ENCODE measurements around the gene ZNF860. TPM values are rescaled to one million over a fixed set of nuclear protein-coding genes. Genes with fewer than 3 reads are reported as not detected.
"Not testable (repeated sequence)": the region's sequence is repeated elsewhere in the genome, so short reads cannot be mapped to it uniquely, and the experiment has no call there.

The ZNF860 gene
- total RNA-seq, 2 experiments from 2014 or later = 0.13 TPM

DNA sequence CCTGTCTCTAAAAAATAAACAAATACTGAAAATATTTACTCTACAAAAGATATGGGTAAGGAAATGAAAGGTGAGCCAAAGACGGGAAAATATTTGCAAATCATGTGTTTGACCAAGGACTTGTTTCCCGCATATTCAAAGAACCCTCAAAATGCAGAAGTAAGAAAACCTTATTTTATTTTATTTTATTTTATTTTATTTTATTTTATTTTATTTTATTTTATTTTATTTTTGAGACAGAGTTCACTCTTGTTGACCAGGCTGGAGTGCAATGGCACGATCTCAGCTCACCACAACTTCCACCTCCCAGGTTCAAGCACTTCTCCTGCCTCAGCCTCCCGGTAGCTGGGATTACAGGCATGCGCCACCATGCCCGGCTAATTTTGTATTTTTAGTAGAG lies 11.4 kb downstream of the ZNF860 start:
- POLR2A ChIA-PET = not testable (repeated sequence)

DNA sequence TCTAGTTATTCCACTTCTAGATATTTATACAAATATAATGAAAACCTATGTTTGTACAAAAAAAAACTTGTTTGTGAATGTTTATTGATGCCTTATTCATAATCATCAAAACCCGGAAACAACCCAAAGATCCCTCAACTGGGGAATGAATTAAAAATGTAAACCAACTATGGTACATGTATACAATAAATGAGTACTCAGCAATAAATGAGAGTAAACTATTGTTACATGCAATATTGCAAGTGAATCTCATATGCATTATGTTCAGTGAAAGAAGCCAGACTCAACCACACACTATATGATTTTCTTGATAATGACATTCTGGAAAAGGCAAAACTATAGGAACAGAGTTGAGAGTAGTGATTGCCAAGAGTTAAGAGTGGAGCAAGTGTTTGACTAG lies 12.3 kb downstream of the ZNF860 start:
- CTCF ChIA-PET = no interaction called here
- POLR2A ChIA-PET = no interaction called here

More for the DNA sequence above, 11.4 kb downstream of the ZNF860 start:
- CTCF ChIA-PET = not testable (repeated sequence)

DNA sequence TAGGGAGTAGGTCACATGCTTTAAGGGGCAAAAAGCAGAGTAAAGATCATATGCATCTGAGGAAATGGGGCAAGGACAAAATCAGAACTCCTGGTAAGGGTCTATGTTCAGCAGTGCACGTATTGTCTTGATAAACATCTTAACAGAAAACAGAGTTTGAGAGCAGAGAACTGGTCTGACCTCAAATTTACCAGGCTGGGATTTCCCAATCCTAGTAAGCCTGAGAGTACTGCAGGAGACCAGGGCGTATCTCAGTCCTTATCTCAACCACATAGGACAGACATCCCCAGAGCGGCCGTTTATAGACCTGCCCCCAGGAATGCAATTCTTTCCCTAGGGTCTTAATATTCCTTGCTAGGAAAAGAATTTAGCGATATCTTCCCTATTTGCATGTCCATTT lies 13.5 kb downstream of the ZNF860 start:
- POLR2A ChIA-PET, CTCF ChIA-PET: not testable (repeated sequence)

DNA sequence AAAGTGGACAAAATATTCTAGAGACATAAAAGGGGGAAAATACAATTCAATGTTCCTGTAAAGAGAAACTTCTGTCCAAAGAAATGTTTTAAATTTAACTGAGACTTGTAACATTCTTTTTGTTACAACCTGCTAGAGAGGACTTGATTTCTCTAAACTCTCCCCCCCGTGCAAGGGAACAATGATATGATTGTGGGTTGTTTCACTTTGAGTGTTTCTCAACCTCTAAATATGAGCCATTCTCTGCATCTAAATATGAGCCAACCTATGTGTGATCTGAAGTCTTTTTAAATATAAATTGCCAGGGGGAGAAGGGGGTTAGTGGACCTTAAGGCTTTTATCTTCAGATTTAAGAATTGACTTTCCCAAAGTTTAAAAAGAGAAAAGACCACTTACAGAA lies 14.6 kb downstream of the ZNF860 start:
- POLR2A ChIA-PET = no interaction called here
- CTCF ChIA-PET = no interaction called here

DNA sequence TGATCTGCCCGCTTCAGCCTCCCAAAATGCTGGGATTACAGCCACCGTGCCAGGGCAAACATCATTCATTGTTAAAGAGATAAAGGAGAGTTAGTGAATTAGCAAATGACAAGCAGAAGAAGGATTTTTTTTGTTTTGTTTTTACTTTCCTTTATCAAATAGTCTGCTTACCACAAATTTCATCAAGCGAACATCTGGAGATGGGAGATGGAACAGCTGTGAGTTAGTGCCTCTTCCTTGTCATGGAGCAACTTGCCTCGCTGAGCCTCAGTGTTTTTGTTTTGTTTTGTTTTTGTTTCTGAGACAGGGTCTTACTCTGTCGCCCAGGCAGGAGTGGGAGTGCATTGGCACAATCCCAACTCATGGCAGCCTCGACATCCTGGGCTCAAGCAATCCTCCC lies 15.9 kb downstream of the ZNF860 start:
- CTCF ChIA-PET = interaction anchor here (1.0 kb wide), 1 partner anchor 267 kb away, joined by 3 read pairs; no protein-coding TSS in a partner anchor

DNA sequence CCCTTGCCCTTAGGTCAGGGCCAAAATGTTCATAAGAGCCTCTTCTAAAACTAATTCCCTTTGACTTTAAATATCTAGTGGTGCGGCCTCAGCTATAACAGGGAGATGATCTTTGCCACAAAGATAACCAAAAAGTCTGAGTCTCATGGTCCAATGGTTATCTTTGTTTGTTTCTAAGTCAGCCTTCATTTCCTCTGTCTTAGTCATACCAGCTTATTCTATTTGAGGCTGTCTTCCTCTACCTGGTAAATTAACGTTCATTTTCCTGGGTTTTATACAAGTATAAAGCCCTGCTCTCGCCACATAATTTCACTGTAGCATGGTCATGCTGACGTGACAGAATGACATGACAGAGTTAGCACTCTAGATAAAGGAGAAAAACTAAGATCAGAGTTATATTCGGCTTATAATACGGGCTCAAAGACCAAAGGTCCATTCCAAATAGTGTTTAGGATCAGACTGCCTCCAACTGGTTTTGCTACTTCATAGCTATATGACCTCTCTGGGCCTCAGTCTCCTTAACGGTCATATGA lies 18.4 kb downstream of the ZNF860 start:
- ChIA-PET CTCF (no interaction called here), POLR2A (no interaction called here)

More for the DNA sequence above, 15.9 kb downstream of the ZNF860 start:
- POLR2A ChIA-PET = no interaction called here

DNA sequence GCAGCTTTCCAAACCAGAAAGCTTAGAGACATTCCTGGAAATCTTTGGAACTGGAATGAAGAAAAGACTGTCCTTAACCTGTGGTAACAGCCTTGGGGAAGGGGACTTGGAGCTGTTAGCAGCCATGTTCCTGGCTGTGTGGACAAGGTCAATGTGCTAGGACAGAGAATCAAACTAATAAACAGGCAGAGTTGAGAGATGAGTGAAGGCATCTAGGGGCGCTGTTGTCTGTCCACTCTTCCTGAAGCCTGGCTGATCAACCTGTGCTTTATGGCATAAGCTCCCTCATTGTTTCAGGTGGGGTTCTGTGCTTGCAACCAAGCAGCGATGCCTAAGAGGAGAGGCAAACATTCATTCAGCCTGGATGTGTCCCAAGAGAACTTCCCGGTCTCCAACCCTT lies 19.3 kb downstream of the ZNF860 start:
- CTCF ChIA-PET = no interaction called here
- POLR2A ChIA-PET = no interaction called here

DNA sequence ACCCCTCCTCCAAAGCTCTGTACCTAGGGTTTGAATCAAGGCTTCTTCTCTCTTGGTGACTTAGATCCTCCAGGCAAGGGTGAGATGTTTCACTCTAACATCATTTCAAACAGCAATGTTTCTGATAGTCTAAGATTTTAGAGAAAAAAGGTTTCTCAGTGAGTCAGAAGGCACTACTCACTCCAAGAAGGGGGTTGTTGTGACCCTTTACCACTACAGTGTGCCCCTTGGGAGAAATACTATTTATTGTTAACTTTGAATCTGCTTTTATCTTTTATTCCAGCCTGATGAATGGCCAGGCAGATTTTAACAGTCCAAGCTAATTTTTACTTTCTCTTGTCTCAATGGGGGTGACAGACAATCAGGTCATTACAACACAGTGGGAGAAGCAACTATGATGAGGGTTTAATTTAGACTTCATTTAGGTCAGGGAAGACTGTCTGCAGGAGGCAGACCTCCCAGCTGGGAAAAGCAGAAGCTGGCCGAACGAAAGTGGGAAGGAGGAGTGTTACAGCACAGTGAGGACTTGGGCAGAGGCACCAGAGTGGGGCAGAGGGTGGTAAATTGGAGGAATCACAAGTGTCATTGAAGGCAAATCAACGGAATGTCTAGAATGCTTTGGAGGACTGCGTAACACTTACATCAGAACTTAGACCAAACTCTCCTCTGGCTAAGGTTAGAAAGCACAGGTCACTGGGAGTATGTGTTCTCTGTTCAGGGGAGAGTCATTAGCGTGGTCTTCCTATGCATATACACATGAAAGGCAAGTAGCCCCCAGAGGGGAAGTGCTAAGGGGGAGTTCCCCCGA lies 21.2 kb downstream of the ZNF860 start:
- POLR2A ChIA-PET = no interaction called here
- CTCF ChIA-PET = no interaction called here

DNA sequence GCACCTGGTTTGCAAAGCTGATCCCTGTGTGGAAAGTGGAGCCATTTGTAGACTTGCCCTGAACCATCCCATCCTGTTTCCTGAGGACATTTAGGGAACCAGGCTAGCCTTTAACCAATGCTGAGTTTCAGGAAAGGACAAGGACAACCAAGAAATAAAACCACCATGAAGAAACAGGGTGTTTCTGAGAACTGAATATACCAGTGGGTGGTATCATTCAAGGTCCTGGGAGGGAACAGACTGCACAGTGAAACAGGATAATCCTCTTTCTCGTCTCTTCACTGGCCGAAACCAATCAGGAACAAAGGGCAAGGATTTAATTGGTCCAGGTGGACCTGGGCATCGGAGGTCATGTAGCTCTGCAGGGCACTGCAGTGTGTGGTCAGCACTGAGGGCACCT lies 21.8 kb downstream of the ZNF860 start:
- ChIA-PET POLR2A (no interaction called here), CTCF (no interaction called here)

DNA sequence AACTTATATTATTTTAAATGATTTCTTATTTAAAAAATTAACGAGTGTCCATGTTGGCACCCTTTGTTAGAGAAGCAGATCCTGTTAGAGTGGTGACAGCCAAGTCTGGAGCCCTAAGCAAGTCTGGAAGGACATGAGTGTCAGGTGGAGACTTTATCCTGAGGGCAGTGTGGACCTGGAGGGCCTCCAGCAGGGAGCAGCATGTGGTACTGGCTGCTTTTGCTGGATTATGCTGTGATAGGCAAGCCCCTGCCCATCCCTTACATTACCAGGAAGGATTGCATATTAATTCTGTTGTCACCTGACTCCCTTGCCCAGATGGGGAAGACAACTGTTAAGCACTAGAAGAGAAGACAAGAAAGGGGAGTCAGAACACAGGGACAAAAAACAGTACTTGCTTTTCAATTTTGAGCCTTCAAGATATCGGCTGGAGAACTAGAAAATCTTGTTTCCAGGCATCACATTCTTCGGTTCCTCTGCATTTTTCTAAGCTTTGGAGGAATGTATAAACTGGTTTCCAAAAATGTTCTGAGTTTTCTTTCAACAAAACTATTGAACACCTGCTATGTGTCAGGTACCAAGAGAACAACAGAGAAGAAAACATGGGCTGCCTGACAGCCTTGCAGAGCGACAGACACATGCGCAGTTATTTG lies 22.7 kb downstream of the ZNF860 start:
- CTCF ChIA-PET = no interaction called here

DNA sequence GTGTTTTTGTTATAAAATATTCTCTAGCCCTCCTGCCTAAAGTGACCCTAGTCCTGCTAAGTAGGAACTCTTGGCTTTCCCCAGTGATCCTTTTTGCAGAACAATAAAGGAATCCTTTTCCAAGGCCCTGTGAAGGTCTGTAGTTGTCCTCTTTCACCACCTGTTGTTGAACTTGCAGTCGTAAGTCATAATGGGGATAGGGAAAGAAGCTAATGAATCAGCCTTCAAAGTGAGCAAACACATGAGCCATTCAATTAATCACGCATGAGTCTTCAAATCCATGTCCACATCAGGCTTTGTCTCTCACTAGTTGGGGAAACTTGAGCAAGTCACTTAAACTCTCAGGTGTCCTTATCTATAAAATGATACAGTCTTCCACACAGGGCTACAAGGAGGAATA lies 27.6 kb downstream of the ZNF860 start:
- ChIA-PET CTCF (no interaction called here), POLR2A (no interaction called here)

More for the DNA sequence above, 22.7 kb downstream of the ZNF860 start:
- POLR2A ChIA-PET = no interaction called here

DNA sequence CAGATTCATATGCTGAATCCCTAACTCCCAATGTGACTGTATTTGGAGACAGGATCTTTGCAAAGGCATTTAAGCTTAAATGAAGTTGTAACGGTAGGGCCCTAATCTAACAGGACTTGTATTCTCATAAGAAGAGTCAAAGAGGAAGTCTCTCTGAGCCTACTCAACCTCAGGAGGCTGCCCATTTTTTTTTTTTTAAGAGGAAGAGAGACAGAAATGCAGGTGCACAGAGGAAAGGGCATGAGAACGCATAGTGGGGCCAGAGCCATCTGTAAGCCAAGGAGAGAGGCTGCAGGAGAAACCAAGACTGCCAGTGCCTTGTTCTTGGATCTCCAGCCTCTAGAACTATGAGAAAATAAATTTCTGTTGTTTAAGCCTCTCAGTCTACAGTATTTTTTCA lies 28.4 kb downstream of the ZNF860 start:
- CTCF ChIA-PET = no interaction called here
- POLR2A ChIA-PET = interaction anchor here (0.6 kb wide), 1 partner anchor 74 kb away, joined by 5 read pairs; no protein-coding TSS in a partner anchor

DNA sequence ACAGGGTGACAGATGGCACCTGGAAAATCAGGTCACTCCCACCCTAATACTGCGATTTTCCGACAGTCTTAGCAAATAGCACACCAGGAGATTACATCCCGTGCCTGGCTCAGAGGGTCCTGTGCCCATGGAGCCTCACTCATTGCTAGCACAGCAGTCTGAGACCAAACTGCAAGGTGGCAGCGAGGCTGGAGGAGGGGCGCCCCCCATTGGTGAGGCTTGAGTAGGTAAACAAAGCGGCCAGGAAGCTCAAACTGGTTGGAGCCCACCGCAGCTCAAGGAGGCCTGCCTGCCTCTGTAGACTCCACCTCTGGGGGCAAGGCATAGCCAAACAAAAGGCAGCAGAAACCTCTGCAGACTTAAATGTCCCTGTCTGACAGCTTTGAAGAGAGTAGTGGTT lies 29.1 kb downstream of the ZNF860 start:
- CTCF ChIA-PET, POLR2A ChIA-PET: not testable (repeated sequence)

DNA sequence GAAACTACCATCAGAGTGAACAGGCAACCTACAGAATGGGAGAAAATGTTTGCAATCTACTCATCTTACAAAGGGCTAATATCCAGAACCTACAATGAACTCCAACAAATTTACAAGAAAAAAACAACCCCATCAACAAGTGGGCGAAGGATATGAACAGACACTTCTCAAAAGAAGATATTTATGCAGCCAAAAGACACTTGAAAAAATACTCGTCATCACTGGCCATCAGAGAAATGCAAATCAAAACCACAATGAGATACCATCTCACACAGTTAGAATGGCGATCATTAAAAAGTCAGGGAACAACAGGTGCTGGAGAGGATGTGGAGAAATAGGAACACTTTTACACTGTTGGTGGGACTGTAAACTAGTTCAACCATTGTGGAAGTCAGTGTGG lies 34.1 kb downstream of the ZNF860 start:
- CTCF ChIA-PET = not testable (repeated sequence)

DNA sequence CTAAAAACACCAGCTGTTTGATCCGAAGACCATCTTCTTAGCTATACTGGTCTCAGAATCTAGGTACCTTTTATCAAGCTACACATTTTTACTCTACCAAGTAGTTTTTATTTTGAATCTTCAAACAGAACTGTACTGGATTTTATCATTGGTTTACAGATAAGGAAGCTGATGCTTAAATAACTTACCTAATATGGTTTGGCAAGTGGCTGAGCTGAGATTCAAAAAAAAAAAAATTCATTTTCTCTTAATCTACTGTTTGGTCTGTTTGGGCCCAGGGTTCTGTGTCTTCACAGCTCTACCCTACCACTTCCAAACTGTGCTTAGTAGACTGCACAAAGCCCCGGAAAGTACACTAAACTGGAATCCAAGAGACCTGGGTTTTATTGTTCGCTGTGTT lies 35.7 kb downstream of the ZNF860 start:
- POLR2A ChIA-PET = no interaction called here
- CTCF ChIA-PET = interaction anchor here (1.5 kb wide), 1 partner anchor 127 kb away, joined by 7 read pairs; no protein-coding TSS in a partner anchor

More for the DNA sequence above, 34.1 kb downstream of the ZNF860 start:
- POLR2A ChIA-PET = not testable (repeated sequence)

DNA sequence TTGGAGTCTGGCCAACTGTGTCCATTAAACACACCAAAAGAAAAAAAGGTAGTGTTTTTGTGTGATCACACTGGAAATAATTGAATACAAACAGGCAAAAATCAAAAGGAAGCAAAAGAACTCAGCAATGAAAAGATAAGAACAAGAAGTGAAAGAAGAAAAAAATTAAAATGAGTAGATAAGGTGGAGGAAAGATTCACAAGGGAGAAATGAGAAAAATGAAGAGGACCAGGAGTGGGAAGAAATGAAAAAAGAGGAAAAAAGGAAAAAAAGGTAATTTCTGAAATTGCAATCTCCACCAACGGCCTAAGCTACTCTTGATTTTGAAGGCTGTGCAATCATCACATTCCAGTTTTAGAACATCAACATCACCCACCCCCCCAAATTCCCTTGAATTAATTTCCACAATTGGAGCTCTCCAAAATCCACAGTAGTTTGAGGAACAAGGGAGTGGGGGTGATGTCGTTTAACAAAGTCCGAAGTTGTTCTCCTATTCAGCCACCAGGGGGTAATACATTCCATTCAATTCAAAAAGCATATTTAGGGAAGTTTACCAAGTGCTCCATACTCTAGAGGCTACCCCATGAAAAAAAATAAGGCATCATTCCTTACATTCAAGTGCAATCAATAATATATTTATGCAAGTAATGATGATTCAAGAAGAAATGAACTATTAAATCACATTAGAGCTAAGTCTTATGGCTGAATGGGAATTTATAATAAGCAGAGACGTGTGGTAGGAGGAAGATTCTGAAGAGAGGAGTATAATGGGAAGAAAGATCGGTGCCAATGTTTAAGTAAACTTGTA lies 37.4 kb downstream of the ZNF860 start:
- ChIA-PET CTCF (interaction anchor here (0.7 to 2.2 kb wide), 4 partner anchors 118 to 127 kb away, joined by 3 to 10 read pairs (median 6); no protein-coding TSS in a partner anchor), POLR2A (no interaction called here)

DNA sequence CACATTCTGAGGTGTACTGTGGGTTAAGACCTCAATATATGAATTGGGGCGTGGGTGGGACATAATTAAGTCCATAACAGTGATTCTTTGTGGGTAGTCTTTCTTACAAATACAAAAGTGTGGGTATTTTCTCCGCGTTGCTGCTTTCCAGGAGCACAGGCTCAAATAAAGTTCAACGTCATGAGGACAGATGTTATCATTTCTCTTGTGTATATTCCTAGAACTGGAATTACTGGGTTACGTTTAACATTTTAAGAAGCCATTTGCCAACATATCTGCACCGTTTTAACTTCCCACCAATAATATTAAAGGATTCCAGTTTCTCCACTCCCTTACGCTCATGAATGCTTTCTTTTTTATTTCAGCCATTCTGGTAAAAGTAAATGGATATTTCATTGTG lies 39.6 kb downstream of the ZNF860 start:
- CTCF ChIA-PET = interaction anchor here (2.1 kb wide), 1 partner anchor 123 kb away, joined by 10 read pairs; no protein-coding TSS in a partner anchor

DNA sequence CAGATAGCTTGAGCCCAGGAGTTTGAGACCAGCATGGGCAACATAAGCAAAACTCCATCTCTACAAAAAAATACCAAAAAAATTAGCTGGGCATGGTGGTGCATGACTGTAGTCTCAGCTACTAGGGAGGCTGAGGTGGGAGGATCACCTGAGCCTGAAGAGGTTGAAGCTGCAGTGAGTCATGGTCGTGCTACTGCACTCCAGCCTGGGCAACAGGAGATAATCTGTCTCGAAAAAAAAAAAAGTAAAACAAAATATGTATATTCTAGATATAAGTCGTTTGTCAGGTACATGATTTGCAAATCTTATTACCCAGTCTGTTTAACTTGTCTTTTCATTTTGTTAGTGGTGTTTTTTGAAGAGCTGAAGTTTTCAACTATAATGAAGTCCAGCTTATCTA lies 40.2 kb downstream of the ZNF860 start:
- POLR2A ChIA-PET = no interaction called here
- CTCF ChIA-PET = interaction anchor here (1.7 kb wide), 1 partner anchor 122 kb away, joined by 6 read pairs; no protein-coding TSS in a partner anchor

More for the DNA sequence above, 39.6 kb downstream of the ZNF860 start:
- POLR2A ChIA-PET = no interaction called here

DNA sequence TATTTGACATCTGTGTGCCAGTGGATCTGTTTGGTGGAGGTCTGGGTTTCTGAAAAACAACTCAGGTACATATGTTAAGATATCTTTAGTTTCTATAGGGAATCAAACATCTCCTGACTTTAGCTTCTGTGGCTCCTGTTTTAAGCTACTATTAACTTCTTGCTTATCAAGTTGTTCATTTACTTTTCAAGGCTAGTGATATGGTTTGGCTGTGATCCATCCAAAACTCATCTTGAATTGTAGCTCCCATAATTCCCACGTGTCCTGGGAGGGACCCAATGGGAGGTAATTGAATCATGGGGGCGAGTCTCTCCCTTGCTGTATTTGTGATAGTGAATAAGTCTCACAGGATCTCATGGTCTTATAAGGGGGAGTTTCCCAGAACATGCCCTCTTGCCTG lies 41.4 kb downstream of the ZNF860 start:
- CTCF ChIA-PET = interaction anchor here (1.7 kb wide), 1 partner anchor 121 kb away, joined by 6 read pairs; no protein-coding TSS in a partner anchor

DNA sequence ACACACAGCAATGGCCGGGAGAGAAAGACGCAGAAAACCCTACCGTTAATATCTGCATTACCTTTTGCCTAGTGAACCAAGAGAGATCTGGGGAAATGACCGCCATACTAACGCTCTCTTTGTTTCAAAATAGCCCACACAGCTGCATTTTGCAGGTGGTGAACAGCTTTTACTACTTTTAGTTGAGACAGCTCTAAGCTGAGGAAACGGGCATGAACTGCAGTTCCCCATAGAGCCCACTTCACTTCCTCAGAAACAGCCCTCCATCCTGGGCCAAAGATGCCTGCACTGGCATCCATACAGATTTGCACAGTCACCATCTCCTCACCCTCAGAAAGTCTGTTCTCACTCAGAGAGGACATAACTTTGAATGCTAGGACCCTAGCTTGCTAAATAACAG lies 45.0 kb downstream of the ZNF860 start:
- ChIA-PET CTCF (no interaction called here), POLR2A (no interaction called here)

More for the DNA sequence above, 41.4 kb downstream of the ZNF860 start:
- POLR2A ChIA-PET = no interaction called here

Measured in activated CD8-positive, alpha-beta memory T cell treated with anti-CD3 and anti-CD28 coated beads for 36 hours (primary cell).